ENCODE results near the gene CDON. TPM values are rescaled to one million over a fixed set of nuclear protein-coding genes. Genes with fewer than 3 reads are reported as not detected.
A peak's percentile ranks its signal among the peaks of the same experiment; 100 is the strongest.

CDON gene
- total and polyA plus RNA-seq, 2 donors (not counting 1 experiment from before 2014, with no cell fraction given): 10.7 TPM

DNA sequence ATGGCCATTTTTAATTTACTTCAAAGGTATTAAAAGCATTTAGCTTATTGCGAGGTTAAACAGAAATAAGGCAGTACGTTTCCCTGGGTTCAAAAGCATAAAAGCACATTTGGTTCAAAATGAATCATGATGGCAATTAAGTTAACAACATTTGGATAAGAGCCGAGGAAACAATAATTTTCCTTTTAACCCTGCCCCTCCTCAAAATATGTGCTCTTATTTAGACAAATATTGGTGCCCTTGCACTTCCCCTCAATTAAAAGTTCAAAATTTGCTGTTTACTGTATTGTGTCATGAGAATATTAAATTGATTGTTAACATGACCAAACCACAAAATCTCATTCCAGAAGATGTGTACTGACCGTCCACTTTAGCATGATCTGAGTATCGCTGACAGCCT, 68.2 kb downstream of the CDON start:
- no peaks in the 10 kb centered on the region for H4K20me1 ChIP-seq (ENCODE audit: control insufficient read depth, extremely low read depth, insufficient read depth, low read length)
- H3K4me1 ChIP-seq (ENCODE audit: control insufficient read depth, extremely low read depth, insufficient read depth, low read length): no peaks in the 10 kb centered on the region
- no peak overlapping the region for H3K9ac ChIP-seq (ENCODE audit: insufficient read depth, low read length)
- no peak overlapping the region for H3K27ac ChIP-seq (ENCODE audit: insufficient read depth, low read length)
- H3K9me3 ChIP-seq (ENCODE audit: control insufficient read depth, insufficient read depth, low read depth, low read length): no peaks in the 10 kb centered on the region
- no peak overlapping the region for H3K4me2 ChIP-seq (ENCODE audit: extremely low read depth, insufficient read depth, low read length)
- H3K36me3 ChIP-seq (ENCODE audit: control insufficient read depth, insufficient read depth, low read length): no peaks in the 10 kb centered on the region
- H3K4me3 ChIP-seq (replicated peaks in 1 of 4; ENCODE audit: control extremely low read depth in 1 of 4, insufficient read depth in 1 of 4, low read depth in 3 of 4, low read length in 4 of 4): no peak overlapping the region
- H3K27me3 ChIP-seq (ENCODE audit: control insufficient read depth, insufficient read depth, low read length): no peaks in the 10 kb centered on the region
- no peaks in the 10 kb centered on the region for H3K79me2 ChIP-seq (ENCODE audit: control insufficient read depth, insufficient read depth, low read length)
- TF ChIP-seq, protein P1, sequence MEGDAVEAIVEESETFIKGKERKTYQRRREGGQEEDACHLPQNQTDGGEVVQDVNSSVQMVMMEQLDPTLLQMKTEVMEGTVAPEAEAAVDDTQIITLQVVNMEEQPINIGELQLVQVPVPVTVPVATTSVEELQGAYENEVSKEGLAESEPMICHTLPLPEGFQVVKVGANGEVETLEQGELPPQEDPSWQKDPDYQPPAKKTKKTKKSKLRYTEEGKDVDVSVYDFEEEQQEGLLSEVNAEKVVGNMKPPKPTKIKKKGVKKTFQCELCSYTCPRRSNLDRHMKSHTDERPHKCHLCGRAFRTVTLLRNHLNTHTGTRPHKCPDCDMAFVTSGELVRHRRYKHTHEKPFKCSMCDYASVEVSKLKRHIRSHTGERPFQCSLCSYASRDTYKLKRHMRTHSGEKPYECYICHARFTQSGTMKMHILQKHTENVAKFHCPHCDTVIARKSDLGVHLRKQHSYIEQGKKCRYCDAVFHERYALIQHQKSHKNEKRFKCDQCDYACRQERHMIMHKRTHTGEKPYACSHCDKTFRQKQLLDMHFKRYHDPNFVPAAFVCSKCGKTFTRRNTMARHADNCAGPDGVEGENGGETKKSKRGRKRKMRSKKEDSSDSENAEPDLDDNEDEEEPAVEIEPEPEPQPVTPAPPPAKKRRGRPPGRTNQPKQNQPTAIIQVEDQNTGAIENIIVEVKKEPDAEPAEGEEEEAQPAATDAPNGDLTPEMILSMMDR (conservative IDR thresholded peaks at IDR 0.05 in 1 of 2, IDR thresholded peaks at IDR 0.05 in 1 of 2; ENCODE audit: low read depth in 1 of 2, low read length in 2 of 2): no peak
- no peak for TF ChIP-seq EZH2 (IDR thresholded peaks at IDR 0.05; ENCODE audit: low read length, missing control alignments)
- H2AFZ ChIP-seq (ENCODE audit: low read length): no peak overlapping the region
- DNase-seq (ENCODE audit: low read depth in 2 of 2): no peak

- DNase-seq (ENCODE audit: low read depth in 2 of 2): no peak
- no peak overlapping the region for H2AFZ ChIP-seq (ENCODE audit: low read length)
- no peaks in the 10 kb centered on the region for H3K27me3 ChIP-seq (ENCODE audit: control insufficient read depth, insufficient read depth, low read length)
Measured at GRCh38 chr11:125992893-125993292, 69.8 kb downstream of the CDON start.

GRCh38 chr11:125990244-125990643, 72.4 kb downstream of the CDON start:
- Histone ChIP-seq H3K79me2 (ENCODE audit: control insufficient read depth, insufficient read depth, low read length) (no peaks in the 10 kb centered on the region), H4K20me1 (ENCODE audit: control insufficient read depth, extremely low read depth, insufficient read depth, low read length) (no peaks in the 10 kb centered on the region), H3K4me3 (replicated peaks in 1 of 4; ENCODE audit: control extremely low read depth in 1 of 4, insufficient read depth in 1 of 4, low read depth in 3 of 4, low read length in 4 of 4) (no peak overlapping the region), H3K9ac (ENCODE audit: insufficient read depth, low read length) (no peak overlapping the region), H3K4me2 (ENCODE audit: extremely low read depth, insufficient read depth, low read length) (no peak overlapping the region), H3K4me1 (ENCODE audit: control insufficient read depth, extremely low read depth, insufficient read depth, low read length) (no peaks in the 10 kb centered on the region), H3K27me3 (ENCODE audit: control insufficient read depth, insufficient read depth, low read length) (no peaks in the 10 kb centered on the region), H3K9me3 (ENCODE audit: control insufficient read depth, insufficient read depth, low read depth, low read length) (no peaks in the 10 kb centered on the region), H3K36me3 (ENCODE audit: control insufficient read depth, insufficient read depth, low read length) (no peaks in the 10 kb centered on the region), H3K27ac (ENCODE audit: insufficient read depth, low read length) (no peak overlapping the region), H2AFZ (ENCODE audit: low read length) (no peak overlapping the region)
- TF ChIP-seq, protein P1 (conservative IDR thresholded peaks at IDR 0.05 in 1 of 2, IDR thresholded peaks at IDR 0.05 in 1 of 2; ENCODE audit: low read depth in 1 of 2, low read length in 2 of 2): no peak
- TF ChIP-seq EZH2 (IDR thresholded peaks at IDR 0.05; ENCODE audit: low read length, missing control alignments): no peak
- peak; percentile 59 to 86 for DNase-seq (ENCODE audit: low read depth in 2 of 2)

More at GRCh38 chr11:125992893-125993292, 69.8 kb downstream of the CDON start:
- Histone ChIP-seq H3K9me3 (ENCODE audit: control insufficient read depth, insufficient read depth, low read depth, low read length) (no peaks in the 10 kb centered on the region), H3K4me1 (ENCODE audit: control insufficient read depth, extremely low read depth, insufficient read depth, low read length) (no peaks in the 10 kb centered on the region), H3K9ac (ENCODE audit: insufficient read depth, low read length) (no peak overlapping the region), H3K27ac (ENCODE audit: insufficient read depth, low read length) (no peak overlapping the region), H4K20me1 (ENCODE audit: control insufficient read depth, extremely low read depth, insufficient read depth, low read length) (no peaks in the 10 kb centered on the region), H3K79me2 (ENCODE audit: control insufficient read depth, insufficient read depth, low read length) (no peaks in the 10 kb centered on the region), H3K4me2 (ENCODE audit: extremely low read depth, insufficient read depth, low read length) (no peak overlapping the region), H3K4me3 (replicated peaks in 1 of 4; ENCODE audit: control extremely low read depth in 1 of 4, insufficient read depth in 1 of 4, low read depth in 3 of 4, low read length in 4 of 4) (no peak overlapping the region), H3K36me3 (ENCODE audit: control insufficient read depth, insufficient read depth, low read length) (no peaks in the 10 kb centered on the region)
- TF ChIP-seq EZH2 (IDR thresholded peaks at IDR 0.05; ENCODE audit: low read length, missing control alignments): no peak
- TF ChIP-seq, protein P1 (conservative IDR thresholded peaks at IDR 0.05 in 1 of 2, IDR thresholded peaks at IDR 0.05 in 1 of 2; ENCODE audit: low read depth in 1 of 2, low read length in 2 of 2): no peak
